Upper lobe of right lung (tissue), 1 donor: ENCODE measurements around the gene TMC3. TPM values are rescaled to one million over a fixed set of nuclear protein-coding genes. Genes with fewer than 3 reads are reported as not detected.
"Not testable (repeated sequence)": the region's sequence is repeated elsewhere in the genome, so short reads cannot be mapped to it uniquely, and the experiment has no call there.

ENCODE experiments used
- ATAC-seq: fragments of 200-7000 bp; cut with Tn5 transposase; one replicate; pipeline ENCODE4 v1.9.1; 2020; ENCODE audit warnings: mild to moderate bottlenecking, moderate library complexity
- DNase-seq: peaks from one replicate; pipeline ENCODE4 v3.0.0-alpha.2; 2020
- H3K27ac ChIP-seq: fragments of 200-600 bp; one replicate; pipeline ENCODE4 v1.8.0; 2022
- H3K27me3 ChIP-seq: fragments of 200-600 bp; one replicate; pipeline ENCODE4 v1.8.0; 2022; ENCODE audit warnings: mild to moderate bottlenecking
- H3K36me3 ChIP-seq: fragments of 200-600 bp; one replicate; pipeline ENCODE4 v1.8.0; 2022
- H3K4me1 ChIP-seq: fragments of 200-600 bp; one replicate; pipeline ENCODE4 v1.8.0; 2022
- H3K4me3 ChIP-seq: fragments of 200-600 bp; one replicate; pipeline ENCODE4 v1.8.0; 2022; ENCODE audit warnings: mild to moderate bottlenecking
- H3K9me3 ChIP-seq: fragments of 200-600 bp; one replicate; pipeline ENCODE4 v1.8.0; 2022
- intact Hi-C: fragments of 100-400 bp; cut with DNase I; formaldehyde crosslinking; loops from one replicate; pipeline ENCODE4 v1.11.0; 2022
- total RNA-seq: library from RNA; stranded (reverse); fragmentation: NEBNext Ultra II Directional; extraction: Animal tissue kit (Norgen Biotek cat#: 25700); gene quantifications from one replicate; pipeline ENCODE4 v1.2.1, GENCODE V29; 2021
- TF ChIP-seq, protein P1 (sequence below): fragments of 200-600 bp; IDR thresholded peaks from one replicate; pipeline ENCODE4 v1.8.0; 2022; ENCODE audit warnings: antibody characterized with exemption
- donor health status: DM: no; HTN: yes; CAD: no; lungs with severe emphysema.

TMC3 gene
- total RNA-seq, 1 donor from 2014 or later: not detected

DNA sequence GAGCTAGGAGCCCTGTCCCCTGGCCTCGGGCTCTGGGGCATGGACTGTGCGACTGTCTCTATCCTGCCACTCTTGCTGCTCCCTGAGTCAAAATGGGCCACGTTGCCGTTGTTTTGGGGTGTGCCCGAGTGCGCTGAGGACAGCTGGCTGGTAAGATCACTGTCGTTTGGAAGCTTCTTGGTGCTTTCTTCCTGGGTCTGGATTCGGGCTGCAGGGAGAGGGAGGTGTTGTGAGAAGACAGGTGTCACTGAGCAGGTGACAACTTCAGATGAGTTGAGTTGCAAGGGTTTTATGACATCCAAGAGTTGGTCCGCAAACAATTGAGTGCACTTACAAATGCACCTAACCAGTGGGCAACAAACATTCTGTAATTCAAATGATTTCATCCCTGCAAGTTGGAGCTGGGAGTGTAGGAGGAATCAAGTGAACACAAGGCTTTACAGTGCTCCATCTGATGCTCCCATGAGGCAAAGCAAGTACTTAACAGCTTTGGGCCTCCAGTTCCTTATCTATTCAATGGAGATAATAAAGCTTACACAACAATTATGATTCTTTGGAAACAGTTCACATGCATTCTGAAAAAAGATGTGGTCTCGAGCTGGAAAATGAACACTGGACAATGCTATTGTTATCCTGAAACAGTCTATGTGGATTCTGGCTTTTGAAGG, 39.1 kb downstream of the TMC3 start:
- Histone ChIP-seq H3K27me3 (no peaks in the 10 kb centered on the region), H3K36me3 (no peaks in the 10 kb centered on the region), H3K4me3 (no peak overlapping the region), H3K4me1 (no peaks in the 10 kb centered on the region), H3K27ac (no peak overlapping the region), H3K9me3 (no peaks in the 10 kb centered on the region)
- ATAC-seq: no peak
- intact Hi-C loops: loop anchor here (10.0 kb wide), 1 partner anchor 60 kb away; no protein-coding TSS in a partner anchor
- TF ChIP-seq, protein P1, sequence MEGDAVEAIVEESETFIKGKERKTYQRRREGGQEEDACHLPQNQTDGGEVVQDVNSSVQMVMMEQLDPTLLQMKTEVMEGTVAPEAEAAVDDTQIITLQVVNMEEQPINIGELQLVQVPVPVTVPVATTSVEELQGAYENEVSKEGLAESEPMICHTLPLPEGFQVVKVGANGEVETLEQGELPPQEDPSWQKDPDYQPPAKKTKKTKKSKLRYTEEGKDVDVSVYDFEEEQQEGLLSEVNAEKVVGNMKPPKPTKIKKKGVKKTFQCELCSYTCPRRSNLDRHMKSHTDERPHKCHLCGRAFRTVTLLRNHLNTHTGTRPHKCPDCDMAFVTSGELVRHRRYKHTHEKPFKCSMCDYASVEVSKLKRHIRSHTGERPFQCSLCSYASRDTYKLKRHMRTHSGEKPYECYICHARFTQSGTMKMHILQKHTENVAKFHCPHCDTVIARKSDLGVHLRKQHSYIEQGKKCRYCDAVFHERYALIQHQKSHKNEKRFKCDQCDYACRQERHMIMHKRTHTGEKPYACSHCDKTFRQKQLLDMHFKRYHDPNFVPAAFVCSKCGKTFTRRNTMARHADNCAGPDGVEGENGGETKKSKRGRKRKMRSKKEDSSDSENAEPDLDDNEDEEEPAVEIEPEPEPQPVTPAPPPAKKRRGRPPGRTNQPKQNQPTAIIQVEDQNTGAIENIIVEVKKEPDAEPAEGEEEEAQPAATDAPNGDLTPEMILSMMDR: no peak
- DNase-seq: no peak

DNA sequence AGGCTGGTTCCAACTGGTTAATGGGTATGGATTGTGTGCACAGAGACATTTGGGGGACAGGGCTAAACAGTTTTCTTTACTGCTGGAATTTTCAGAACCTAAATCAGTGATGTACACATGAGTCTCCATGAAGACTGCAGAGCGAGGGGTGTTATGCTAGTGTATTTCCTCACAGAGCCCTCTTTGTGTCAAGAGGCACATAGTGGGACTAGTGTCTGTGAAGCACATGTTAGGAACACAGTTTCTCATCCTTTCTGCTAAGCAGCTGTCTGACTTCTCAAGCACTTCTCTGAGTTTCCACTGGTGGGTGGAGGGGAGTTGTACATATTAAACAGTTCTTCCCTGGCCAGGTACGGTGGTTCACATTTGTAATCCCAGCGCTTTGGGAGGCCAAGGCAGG, 40.6 kb downstream of the TMC3 start:
- H3K27ac ChIP-seq: no peak overlapping the region
- no peak overlapping the region for H3K4me3 ChIP-seq
- no peaks in the 10 kb centered on the region for H3K9me3 ChIP-seq
- H3K4me1 ChIP-seq: no peaks in the 10 kb centered on the region
- DNase-seq (no peak), ATAC-seq (no peak)
- intact Hi-C loops: loop anchor here (10.0 kb wide), 1 partner anchor 61 kb away; no protein-coding TSS in a partner anchor
- TF ChIP-seq, protein P1: no peak
- no peaks in the 10 kb centered on the region for H3K36me3 ChIP-seq
- no peaks in the 10 kb centered on the region for H3K27me3 ChIP-seq

DNA sequence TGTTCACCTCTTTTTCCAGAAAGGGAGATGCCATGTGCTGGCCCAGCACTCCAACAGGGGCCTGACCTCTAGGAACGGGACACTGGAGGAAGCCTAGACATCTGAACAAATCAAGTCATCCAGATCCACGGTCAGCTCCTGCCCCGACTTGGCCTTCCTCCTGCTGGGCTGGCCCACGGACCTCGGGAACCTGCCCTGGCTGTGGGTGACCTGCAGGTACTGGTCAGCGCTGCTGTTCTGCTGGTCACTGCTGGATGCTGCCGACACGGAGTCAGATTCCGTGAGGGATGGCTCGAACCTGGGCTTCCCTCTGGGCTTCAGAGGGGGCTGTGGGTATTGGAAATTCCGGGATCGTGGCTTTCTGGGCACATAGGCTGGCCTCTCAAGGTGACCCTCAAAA, 41.7 kb downstream of the TMC3 start:
- DNase-seq (no peak), ATAC-seq (no peak)
- H3K36me3 ChIP-seq: no peaks in the 10 kb centered on the region
- no peak overlapping the region for H3K4me3 ChIP-seq
- H3K27ac ChIP-seq: no peak overlapping the region
- intact Hi-C loops: loop anchor here (10.0 kb wide), 1 partner anchor 62 kb away; no protein-coding TSS in a partner anchor
- no peaks in the 10 kb centered on the region for H3K9me3 ChIP-seq
- TF ChIP-seq, protein P1: no peak
- no peaks in the 10 kb centered on the region for H3K4me1 ChIP-seq
- H3K27me3 ChIP-seq: no peaks in the 10 kb centered on the region

DNA sequence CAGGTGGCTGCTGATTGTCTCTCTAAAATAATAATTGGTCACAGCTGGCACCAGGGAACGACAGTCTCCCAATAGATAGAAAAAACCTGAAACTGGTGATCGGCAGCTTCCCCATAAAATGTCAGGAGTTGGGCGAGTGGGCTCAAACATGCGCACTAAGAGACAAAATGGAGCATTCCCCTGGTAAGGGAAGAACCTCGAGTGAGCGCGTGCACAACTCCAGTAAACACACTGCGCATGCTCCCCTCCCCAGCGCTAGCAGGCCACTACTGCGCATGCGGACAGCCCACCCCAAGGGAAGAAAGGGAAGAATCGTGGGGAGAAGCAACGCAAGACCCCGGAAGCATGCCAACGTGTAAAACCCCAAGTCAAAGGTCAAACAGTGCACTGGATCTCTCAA, 42.4 kb downstream of the TMC3 start:
- H3K27me3 ChIP-seq: no peaks in the 10 kb centered on the region
- no peaks in the 10 kb centered on the region for H3K36me3 ChIP-seq
- TF ChIP-seq, protein P1: no peak
- DNase-seq (no peak), ATAC-seq (no peak)
- H3K27ac ChIP-seq: no peak overlapping the region
- no peaks in the 10 kb centered on the region for H3K9me3 ChIP-seq
- intact Hi-C loops: loop anchor here (10.0 kb wide), 1 partner anchor 63 kb away; no protein-coding TSS in a partner anchor
- no peak overlapping the region for H3K4me3 ChIP-seq
- no peaks in the 10 kb centered on the region for H3K4me1 ChIP-seq

DNA sequence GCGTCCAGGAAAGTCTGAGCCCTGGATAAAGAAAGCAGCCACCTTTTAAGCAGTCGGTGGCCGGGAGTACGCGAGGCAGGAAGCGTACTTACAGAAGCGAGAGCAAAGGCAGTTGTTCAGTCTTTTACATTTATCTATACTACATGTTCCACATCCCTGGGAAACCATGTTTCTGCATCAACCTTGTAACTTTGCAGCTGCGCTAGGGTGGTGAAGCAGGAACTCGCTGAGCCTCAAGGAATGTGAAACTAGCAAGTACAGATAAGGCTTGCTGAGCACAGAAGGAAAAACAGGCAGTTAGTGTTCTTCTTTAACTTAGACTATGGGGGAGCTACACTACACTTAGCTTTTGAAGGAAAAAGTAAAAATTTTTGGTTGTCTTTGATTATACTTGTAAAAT, 42.9 kb downstream of the TMC3 start:
- H3K27me3 ChIP-seq: not testable (repeated sequence)

DNA sequence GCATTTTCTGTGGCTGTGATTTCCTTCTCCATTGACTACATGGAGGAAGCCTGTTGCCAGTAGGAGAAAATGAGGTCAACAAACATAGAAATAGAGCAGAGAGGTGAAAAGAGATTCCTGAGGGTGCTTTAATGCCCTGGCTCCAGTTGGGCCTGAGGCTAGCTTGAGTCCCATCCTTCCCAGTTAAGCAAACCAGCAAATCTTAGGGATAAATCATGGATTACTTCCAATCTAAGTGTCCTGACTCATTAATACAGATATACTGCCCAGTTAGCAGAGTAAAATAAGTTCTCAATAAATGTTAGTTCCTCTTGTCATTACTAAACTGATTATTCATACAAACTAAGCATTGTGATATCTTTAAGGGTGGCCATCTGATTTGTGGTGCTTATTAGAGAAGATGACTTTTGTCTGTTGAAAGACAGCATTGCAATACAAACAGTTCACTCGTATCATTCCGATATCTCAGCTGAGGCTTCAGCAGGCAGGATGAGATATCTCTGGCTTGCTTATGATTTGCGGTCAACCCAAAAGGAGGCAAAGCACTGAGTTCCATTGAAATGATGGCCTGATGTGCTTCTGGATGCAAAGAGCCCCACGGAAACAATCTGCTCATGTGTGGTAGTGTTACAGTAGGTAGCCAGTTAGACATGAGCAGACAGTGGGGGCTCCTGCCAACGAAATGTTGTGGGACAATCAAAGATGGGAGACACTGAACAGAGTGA, 43.5 kb downstream of the TMC3 start:
- no peak for ATAC-seq
- H3K27me3 ChIP-seq: no peaks in the 10 kb centered on the region
- intact Hi-C loops: loop anchor here (10.0 kb wide), 1 partner anchor 64 kb away; no protein-coding TSS in a partner anchor
- H3K27ac ChIP-seq: no peak overlapping the region
- TF ChIP-seq, protein P1: no peak
- H3K4me3 ChIP-seq: no peak overlapping the region
- no peak for DNase-seq
- no peaks in the 10 kb centered on the region for H3K9me3 ChIP-seq
- H3K4me1 ChIP-seq: no peaks in the 10 kb centered on the region
- no peaks in the 10 kb centered on the region for H3K36me3 ChIP-seq

More for the DNA sequence above, 42.9 kb downstream of the TMC3 start:
- intact Hi-C loops: loop anchor here (10.0 kb wide), 1 partner anchor 64 kb away; no protein-coding TSS in a partner anchor
- not testable (repeated sequence) for DNase-seq, H3K9me3 ChIP-seq, H3K36me3 ChIP-seq, H3K27ac ChIP-seq, H3K4me1 ChIP-seq, ATAC-seq, H3K4me3 ChIP-seq
